DMS153 (cell line): ENCODE data around the gene MEF2B.
"Not testable (repeated sequence)": the region's sequence is repeated elsewhere in the genome, so short reads cannot be mapped to it uniquely, and the experiment has no call there.

Source experiments
- DNase-seq: peaks from one replicate; lab custom pipeline; 2025; lab: John Stamatoyannopoulos, UW

The MEF2B gene

DNA sequence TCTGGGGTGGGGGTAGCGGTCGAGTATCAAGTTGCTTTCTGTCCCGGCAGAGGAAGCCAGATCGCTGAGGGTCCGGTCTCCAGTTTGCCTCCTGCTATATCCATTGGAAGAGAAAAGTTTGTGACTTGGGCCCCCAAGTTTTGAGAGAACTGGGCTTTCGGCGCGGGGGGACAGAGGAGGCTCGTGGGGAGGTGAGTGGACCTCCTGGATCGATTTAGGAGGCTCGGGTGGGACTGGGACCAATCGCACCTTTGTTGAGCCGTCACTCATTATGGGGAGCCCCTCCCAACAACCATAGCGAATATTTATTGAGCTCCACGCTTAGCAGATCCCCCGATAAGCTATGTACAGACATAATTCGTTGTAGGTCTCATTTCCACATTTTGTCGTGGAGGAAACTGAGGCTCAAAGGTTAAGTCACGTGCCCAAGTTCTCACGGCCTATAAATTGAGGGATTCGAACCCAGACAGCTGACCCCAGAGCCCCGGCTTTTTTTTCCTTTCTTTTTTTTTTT lies 22.9 kb upstream of the MEF2B start:
- no peak for DNase-seq

DNA sequence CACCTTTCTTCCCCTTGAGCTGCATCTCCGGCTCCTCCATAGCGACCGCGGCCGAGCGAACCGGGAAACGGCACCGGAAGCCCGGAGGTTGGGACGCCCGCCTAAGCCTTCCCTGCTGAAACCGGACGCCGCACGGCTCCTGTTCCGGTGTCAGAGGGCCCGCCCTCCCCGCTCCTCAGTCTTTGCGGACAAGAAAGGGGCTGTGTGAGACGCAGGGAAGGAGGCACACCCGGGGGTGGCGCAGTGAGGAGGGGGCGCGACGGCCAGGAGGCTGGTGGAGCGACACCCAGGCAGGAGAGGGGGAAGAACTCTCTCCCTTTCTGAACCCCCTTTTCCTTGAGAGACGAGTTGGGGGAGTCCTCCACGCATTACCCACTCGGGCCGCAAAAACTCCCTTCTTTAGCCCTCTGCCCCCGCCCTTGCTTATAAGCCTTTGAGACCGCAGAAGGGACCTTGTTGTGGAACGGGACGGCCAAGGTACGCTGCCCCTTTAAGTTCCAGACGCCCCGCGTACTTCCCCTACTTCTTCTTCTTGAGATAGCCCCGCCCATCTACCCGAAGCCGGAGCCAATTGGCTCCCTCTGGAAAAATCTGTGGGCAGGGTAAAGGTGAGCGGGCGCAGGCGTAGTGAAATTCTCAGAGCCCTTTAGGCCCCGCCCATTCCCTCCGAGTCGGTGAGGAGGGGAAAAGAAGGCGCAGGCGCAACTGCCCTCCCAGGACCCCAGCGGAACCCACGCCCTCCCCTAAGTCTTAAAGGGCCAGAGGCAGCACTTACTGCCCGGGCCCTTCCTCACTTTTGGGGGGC lies 22.2 kb upstream of the MEF2B start, which contains the start of the genes BORCS8 and RFXANK:
TSS of gene BORCS8 (minus strand) at position 75 of the 805 bp plus-strand sequence. CDS start at position 40, 35 bp downstream.
TSS of gene RFXANK (plus strand) at position 181 of the 805 bp plus-strand sequence. CDS start 1,689 bp downstream, outside the sequence.
- peak; percentile 98 for DNase-seq

DNA sequence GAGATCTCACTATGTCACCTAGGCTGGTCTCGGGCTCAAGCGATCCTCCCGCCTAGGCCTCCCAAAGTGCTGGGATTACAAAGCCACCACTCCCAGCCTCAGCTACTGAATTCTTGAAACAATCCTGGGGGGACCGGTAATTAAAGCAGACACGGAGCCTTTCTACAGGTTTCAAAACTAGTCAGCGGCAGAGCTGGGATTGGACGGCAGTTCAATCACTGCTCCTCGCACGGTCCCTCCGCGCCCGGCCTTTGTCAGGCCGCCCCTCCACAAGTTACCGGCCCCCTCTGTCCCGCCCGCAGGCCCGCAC lies 21.7 kb upstream of the MEF2B start:
- DNase-seq: no peak

DNA sequence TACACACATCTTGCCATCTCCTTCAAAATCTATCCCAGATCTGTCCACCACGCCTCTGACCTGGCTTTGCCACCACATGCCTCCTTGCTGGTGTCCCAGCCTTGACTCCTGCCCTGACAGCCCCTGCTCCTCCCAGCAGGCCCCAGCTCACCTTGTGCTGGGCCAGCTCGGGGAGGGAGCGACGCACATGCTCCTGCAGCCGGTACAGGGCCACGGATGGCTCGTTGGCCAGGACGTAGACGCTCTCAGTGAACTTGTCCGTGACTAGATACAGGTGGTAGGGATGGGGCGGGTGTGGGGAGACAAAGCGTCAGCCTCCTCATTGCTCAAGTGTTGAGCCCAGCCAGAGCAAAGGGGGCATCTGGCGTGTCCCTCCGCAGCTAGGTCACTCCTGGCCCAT lies 16.7 kb upstream of the MEF2B start:
- no peak for DNase-seq

DNA sequence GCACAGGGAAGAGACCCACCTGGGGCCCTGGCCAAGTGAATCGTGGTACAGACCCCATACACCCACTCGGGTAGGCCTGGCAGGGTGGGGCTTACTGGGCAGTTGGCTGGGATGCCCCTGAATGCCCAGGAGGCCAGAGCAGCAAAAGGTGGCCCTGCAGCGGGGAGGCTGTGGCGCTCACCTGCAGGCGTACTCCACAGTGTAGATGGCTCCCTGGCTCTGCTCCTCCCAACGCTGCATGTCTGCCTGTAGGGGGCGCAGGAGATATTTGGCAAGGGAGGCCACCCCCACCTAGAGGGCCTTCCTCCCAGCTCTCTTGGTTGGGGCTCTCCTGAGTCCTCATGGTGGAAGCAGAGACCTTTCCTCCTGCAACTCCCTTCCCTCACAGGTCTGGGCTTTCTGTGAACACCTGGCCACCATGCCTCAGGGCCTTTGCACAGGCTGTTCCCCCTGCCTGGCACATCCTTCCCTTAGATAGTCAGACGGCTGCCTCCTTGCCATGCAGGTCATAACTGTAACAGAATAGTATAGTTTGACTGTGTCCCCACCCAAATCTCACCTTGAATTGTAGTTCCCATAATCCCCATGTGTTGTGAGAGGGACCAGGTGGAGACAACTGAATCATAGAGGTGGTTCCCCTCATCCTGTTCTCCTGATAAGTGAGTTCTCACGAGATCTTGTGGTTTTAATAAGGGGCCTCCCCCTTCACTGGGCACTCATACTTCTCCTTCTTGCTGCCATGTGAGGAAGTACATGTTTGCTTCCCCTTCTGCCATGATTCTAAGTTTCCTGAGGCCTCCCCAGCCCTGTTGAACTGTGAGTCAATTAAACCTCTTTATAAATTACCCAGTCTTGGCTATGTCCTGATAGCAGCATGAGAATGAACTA lies 16.0 kb upstream of the MEF2B start:
- no peak for DNase-seq

DNA sequence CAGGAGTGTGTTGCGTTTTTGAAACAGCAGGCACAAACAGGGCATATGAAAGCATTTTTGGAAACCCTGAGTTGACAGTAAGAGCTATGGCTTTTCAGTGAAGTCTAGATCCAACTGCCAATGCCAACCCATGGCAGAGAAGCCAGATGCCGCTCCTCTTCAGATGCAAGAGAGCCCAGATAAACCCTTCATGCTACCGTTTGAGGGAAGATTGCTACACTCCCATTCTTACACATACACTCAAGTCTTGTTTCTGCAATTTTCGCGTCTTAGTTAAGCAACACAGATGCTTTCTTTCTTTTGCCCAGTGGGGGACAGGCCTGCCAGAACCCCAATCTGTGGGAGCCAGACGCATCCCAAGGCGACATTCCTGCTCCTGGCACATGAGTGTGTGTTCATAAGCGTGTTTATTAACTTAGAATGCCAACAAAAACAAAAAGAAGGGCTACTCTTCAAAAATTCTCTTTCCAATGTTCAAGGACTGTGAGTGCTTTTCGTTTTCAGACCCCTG lies 11.5 kb upstream of the MEF2B start:
- no peak for DNase-seq

DNA sequence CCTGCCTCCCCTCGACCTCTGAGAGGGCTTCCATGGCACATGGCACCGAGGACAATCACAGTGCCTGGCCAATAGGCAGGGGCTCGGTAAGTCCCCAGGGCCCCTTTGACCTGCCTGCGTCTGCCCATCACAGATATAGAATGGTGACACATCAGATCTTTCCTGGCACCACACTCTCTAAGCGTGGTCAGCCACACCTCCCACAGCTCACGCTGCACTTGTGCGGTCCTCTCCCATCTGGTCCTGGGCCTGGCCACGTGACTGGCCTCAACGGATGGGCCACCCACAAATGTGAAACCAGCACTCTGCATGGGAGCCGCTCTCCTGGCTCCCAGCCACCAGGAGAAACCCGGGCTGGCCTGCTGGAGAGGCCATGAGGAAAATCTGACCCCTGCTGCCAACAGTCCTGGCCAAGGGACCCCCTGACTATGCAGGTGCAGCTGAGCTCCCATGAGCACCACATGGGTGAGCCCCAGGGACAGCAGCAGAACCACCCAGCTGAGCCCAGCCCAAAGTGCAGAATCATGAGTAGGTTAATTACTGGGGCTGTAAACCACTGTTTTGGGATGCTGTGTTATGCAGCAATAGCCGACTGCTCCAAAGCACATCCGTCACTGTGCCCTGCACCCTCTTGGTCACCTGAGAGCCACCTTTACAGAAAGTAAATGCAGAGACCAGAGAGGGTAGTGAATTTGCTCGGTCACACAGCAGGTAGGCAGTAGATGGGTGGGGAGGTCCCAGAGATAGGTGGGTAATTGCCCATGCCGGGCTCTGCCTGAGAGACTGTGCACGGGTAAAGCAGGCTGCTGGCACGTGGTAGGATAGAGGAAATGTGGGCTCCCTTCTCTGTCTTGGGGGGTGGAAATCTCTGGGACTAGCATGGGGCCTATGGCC lies 9.7 kb upstream of the MEF2B start:
- no peak for DNase-seq

DNA sequence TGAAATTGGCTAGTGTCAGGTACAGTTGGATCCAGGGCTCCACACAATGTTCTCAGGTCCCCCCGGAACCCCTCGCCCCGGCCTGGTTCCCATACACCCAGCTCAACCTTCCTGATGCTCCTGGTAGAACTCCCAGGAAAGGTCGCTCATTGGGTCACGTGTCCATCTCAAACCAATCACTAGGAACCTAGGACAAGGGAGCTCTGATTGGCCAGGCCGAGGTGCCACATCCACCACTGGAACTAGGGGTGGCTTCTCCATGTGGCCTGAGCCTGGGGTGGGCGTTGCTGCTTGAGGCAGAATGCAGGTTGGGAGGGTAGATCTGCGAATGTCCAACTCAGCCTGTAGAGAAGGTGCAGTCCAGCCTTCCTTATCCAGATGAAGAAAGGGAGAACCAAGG lies 6.9 kb upstream of the MEF2B start:
- DNase-seq: no peak

DNA sequence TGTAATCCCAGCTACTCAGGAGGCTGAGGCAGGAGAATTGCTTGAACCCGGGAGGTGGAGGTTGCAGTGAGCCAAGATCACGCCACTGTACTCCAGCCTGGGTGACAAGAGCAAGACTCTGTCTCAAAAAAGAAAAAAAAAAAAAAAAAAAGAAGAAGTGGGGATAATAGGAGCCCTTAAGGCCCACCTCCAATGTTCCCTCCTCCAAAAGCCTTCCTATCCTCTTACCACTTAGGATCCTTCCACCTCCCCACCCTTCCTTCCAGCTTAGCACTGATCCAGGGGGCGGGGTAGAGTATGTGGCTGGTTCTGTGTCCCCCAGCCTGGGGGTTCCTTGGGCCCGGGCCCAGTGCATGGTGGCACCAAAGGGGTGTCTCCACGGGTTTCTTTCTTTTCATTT lies 3.2 kb upstream of the MEF2B start:
- DNase-seq: not testable (repeated sequence)

DNA sequence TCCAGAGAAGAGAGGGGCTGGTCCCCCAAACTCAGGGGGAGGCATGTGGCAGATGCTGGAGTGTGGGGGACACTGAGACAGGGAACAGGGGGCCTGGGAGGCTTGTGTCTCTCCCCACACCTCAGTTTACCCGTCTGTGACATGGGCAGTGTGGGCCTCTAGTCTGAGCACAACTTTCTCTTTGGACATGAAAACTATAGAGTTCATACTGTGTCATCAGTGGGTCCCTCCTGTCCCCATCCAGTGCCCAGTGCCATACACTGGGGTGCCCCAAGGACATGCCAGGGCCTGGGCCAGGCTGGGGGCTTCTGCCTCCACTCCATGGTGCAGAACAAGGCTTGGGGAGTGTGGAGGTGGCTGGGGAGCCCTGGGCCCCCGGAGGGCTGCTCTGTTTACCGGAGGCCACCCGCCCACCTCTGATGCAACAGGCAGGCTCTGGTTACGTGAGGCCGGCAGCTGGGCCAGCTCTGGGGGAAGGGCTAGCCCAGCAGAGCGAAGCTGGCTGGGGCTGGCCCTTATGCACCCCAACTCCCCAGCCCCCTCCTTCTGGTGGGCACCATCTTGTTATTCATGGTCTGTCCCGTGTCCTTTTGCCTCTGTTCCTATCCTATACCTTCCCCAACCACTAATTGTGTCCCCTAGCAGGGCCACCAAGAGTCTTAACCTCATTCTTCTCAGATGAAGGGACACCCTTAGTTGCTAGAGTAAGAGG lies 1.9 kb upstream of the MEF2B start:
- DNase-seq: no peak

DNA sequence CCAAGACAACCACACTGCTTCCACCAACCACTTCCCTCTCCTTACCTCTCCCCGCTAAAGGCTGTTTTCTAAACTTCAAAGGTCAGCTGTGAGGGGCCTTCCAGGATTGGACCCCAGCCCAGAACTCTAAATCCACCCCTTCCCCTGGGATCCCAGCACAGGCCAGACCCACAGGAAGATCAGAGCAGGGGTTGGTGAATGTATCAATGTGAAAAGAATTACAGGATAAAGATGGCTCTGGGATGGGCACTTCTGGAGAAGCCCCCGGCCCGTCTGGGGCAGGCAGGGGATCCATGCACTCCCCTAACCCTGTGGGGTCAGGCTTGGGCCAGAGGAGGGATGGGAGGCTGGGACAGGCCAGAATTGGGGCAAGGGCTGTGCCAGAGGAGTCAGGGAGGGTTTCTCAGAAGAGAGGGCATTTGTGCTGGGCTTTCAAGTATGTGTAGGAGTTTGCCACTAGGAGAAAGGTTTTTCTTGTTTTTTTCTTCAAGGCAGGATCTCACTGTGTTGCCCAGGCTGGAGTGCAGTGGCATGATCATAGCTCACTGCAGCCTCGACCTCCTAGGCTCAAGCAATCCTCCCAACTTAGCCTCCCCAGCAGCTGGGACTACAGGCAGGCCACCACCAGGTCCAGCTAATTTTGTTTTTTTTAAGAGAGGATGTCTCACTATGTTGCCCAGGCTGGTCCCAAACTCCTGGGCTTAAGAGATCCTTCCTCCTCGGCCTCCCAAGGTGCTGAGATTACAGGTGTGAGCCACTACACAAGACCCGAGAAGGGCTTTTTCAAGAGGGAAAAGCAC lies 1.0 kb upstream of the MEF2B start:
- no peak for DNase-seq

DNA sequence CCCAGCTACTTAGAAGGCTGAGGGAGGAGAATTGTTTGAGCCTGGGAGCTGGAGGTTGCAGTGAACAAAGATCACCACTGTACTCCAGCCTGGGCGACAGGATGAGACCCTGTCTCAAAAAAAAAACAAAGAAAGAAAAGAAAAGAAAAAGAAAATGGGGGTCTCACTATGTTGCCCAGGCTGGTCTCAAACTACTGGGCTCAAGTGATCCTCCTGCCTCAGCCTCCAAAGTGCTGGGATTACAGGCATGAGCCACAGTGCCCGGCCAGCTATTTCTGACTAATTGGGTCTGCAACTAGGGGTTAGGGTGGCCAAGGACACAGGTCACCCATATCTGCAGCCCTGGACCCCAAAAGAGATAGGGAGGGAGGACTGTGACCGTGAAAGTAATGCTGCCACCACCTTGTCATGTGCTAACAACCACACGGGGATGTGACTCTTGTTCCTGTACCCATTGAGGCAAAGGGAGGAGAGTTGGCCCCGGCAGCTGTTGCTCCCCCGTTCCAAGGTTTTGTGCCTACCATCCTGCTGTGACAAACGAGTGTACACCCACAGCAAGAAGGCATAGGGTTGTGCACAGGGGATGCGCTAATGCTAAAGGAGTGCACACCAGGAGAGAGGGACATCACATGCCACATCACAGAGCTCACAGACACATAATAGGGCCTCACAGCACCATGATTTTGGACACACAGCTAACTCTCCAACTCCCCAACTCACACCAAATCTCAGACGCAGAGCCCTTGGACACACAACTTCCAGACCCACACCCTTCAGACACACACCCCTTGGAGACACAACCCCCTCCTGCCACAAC lies 619 bp downstream of the MEF2B start:
- DNase-seq: no peak

DNA sequence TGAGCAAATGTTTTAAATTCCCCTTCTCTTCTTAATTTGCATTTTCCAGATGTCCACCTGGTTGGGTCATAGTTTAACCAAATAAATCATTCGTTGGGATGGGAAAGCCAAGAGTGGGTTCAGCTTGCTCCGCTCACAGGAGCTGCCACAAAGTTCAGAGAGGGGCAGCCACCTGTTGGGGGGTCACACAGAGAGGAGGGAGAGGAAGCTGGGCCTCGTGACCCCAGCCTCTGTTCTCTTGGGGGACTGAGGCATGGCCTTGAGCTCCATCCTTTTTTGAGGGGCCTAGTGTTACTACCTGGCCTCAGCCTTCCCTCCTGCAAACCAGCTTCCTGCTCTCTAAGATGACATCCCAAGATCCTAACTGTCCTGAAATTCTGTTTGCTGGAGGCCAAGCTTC lies 2.5 kb downstream of the MEF2B start:
- DNase-seq: no peak

DNA sequence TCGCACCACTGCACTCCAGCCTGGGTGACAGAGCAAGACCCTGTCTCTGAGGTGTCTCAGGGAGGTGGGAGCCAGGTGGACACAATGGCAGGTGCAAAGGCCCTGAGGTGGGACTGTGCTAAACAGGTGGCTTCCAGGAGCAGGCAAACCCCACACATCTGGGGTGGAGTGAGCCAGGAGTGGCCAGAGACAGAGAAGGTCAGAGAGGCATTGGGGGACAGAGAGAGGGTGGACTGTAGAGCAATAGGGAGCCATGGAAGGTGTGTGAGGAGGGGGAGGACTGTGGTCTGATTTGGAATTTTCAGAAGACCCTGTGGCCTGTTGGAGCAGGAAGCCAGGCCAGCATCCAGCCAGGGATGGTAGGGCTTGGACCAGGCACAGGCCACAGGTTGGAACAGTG lies 4.7 kb downstream of the MEF2B start:
- no peak for DNase-seq

DNA sequence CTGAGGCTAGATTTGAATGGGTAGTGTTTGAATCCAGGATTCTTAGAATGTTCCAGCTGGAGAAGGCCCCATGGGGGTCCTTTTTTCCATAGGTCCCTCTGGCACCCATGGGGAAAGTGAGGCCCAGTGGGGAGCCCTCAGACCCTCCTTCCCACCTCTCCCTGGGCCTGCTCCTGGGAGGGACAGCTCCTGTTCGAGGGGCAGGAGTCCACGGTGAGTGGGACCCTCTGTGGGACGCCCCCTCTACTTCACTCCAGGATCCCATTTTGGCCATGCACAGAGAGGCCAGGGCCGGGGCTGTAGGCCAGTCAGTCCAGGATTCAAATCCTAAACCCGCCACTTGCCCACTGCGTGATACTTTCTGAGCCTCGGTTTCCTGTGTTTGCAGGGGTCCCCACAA lies 7.6 kb downstream of the MEF2B start:
- DNase-seq: no peak

DNA sequence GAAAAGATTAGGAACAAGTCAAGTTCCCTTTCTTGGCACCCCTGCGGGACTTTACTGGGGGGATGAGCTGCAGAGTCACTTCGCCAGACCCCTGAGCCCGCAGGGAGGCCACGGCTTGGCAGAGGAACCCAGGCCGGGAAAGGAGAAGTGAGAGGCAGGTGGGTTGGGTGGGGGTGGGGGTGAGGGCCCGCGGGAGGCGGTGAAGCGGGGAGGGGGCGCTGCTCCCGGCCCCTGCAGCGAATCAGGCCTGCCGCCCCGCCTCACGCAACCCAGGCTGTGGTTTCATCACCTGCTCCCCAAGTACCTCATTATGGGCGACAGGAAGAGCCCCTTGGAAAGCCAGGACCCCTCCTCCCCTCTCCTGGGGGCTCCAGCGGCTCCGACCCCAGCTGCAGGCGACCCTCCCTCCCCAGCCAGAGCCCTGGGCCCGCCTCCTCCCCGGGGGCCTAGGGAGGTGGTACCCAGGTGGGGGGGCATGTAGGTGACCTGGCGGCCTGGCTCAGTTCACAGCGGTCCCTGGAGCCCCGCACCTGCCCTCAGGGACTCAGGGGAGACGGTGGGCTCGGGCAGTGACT lies 9.5 kb downstream of the MEF2B start:
- DNase-seq: no peak

DNA sequence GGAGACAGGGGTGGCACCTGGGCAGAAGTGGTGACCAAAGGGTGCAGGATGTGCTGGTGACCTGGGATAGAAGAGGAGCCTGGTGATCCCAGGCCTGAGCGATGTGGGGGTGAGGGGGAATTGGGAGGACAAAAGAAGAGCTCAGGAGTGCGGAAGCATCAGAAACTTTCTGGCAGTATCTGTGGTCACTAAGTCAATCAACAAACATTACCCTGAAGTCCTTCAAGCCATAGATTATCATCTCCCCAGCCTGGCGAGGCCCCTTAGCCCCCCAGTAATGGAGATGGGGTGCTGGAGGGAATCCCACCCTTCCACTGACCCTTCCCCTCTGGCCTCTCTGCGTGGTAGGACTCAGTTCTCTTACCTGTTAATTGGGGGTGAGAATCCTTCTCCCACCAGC lies 10.5 kb downstream of the MEF2B start:
- DNase-seq: no peak

DNA sequence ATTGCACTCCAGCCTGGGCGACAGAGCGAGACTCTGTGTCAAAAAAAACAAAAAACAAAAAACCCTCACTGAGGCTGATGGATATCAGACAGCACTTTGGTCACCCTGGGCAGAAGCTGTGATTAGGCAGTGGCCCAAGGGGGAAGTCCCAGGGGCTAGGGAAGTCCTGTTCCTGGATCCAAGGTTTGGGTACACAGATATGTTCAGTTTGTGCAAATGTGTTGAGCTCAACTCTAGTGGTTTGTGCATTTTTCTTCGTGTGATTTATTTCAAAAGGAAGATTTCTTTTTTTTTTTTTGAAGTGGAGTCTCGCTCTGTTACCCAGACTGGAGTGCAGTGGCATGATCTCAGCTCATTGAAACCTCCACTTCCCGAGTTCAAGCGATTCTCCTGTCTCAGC lies 12.3 kb downstream of the MEF2B start:
- no peak for DNase-seq
